NCI-H146 treated with DMSO at 0.1 percent for 48 hours (cell line): Measurements from ENCODE around the gene SRPK3.
"Not testable (repeated sequence)": the region's sequence is repeated elsewhere in the genome, so short reads cannot be mapped to it uniquely, and the experiment has no call there.

Experiments
- DNase-seq: peaks from one replicate; lab custom pipeline; 2025; ENCODE audit not compliant: unreplicated experiment; lab: John Stamatoyannopoulos, UW

Gene SRPK3

DNA sequence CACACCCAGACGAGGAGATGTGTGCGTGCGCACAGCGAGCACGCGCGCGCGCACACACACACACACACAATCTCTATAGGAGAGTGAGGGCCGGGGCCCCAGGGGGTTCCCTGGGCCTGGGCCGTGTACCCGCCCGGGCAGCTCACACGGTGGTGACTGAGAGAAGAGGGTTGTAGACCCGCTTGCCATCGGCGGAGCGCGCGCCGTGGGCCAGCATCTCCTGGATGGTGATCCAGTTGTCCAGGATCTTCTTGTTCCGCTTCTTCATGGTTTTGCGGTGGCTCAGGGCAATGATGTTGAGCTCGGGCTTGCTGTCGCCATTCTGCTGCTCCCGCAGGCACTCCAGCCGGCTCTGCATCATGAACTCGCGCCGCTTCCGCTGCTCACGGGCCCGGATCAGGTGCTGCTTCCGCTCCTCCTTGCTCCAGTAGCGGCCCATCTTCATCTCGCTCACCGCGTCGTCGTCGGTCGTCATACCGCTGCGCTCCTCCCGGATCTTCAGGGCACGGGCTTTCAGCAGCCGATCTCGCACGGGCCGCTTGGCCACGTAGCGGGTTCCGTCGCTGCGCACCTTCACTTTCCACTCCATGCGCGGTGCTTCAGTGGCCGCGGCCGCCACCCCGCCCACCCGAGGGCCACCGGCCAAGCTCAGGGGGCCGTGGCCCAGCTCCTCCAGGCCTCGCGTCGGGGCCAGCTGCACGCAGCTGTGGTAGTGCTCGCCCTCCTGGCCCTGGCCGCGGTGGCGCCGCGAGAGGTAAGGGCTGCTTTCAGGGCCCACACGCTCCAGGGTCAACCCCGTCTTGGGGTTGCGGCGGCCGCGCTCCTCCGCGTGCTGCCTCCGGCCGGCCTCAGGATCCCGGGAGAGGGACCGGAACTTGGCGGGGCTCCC lies 22.6 kb downstream of the SRPK3 start:
- no peak for DNase-seq

DNA sequence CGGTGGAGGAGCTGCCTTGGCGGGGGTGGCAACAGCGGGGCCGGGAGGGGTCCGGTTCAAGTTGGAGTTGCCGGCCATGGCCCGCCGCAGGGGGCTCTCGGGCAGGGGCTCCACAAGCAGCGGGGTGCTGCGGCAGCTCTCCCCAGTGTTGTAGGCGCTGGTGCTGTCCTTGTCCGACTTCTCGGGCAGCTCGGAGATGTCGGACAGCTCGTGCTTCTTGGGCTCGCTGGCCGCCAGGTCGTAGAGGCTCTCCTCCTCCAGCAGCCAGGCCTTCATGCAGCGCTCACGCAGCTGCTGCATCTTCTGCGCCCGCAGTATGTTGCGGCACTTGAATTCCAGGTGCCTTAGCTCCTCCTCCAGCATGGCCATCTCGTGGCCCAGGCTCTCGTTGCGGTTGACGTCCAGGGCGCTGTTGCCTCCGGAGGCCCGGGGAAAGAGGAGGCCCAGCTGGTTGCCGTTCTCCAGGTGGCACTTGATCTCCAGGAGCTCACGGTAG lies 23.3 kb downstream of the SRPK3 start:
- DNase-seq = no peak

DNA sequence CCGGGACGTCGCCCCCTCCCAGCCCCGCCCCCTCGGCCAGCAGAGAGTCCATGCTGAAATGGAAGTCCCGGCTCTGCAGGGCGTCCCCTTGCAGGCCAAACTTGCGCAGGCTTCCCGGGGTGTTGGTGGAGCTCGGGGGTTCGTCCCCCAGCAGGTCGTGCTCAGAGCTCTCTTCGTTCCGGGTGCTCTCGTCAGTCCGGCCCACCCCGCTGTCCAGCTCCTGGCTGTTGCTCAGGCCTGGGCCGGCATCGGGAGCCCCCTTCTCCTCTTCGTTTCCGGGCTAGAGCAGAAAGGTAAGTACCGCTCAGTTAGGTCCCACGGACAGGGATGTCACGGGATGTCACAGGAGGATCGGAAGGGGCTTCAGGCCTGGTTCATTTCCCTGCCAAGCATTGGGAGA lies 23.8 kb downstream of the SRPK3 start:
- DNase-seq = no peak

DNA sequence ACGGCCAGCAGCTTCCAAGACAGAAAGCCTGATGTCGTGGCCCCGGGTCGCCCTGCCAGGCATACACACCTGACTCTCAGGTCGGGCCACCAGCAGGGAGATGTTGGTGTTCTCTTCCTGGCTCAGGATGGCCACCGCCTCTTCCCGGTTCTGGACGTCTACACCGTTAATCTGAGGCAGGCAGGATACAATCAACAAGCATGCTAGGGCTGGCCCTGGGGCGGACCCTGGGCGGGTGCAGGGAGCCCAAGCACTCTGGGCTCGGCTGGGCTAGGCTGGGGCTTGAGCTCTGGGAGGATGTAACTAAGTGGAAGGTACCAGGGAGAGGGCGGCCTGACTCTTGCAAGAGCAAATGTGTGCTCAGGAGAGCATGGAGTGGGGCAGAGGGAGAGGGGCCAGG lies 24.6 kb downstream of the SRPK3 start:
- DNase-seq = no peak

DNA sequence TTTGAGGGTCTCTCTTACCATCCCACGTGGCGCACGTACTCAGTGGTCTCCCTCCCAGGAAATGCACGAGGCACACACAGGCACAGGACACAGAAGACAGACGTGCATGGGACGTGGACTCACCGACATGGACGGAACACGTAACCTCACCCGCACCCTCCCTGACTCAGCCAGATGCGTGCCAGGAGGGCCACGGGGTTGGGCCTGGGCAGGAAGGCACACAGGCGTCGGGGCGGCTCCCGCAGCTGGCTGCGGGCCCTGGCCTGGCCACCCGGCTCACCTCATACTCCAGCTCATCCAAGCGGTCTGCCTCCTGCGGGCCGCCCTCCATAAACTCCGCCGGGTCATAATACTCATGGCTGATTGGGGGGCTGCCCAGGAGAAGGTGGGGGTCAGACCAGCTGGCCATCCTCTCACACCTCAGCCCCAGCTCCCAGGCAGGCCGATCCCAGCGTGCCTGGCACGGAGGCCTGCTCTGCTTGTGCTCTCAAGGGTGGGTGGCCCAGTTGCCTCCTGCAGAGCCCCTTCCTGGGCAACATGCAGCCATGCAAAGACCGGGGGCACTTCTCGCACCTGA lies 26.2 kb downstream of the SRPK3 start:
- no peak for DNase-seq

DNA sequence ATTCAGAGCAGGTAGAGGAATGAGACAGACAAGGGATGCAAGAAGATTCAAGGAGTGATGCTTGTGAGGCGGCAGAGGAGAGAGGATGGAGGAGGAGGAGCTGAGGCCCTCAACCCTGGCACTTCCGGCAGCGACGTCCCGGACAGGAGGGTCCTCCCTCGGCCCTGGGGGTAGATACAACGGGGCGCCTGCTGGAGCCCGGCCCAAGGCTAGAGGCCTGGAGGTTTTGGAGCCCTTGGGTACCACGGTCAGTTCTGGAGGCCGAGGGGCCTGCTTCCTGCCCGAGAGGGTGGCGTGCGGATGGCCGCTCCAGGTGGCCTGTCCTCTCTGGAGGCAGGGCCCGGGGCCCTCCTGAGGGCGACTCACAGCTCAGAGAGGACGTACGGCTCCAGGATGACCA lies 27.1 kb downstream of the SRPK3 start:
- DNase-seq = no peak

DNA sequence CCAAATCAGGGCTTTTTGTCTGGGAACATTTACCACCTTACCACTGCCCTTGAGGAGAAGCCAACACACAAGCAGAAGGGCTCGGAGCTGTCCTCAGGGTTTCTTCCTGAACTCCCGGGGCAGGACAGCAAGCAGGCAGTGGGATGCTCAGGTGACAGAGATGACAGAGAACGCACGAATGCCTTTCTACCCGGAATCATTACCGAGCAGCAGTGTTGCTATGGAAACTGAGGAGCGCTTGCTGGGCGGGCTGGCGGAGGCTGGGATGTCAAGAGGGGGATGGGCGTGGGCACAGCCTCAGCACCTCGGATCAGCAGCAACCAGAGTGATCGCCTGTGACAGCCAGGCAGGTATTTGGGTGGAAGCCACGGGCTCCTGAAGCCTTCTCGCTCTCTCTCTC lies 31.4 kb downstream of the SRPK3 start:
- no peak for DNase-seq

DNA sequence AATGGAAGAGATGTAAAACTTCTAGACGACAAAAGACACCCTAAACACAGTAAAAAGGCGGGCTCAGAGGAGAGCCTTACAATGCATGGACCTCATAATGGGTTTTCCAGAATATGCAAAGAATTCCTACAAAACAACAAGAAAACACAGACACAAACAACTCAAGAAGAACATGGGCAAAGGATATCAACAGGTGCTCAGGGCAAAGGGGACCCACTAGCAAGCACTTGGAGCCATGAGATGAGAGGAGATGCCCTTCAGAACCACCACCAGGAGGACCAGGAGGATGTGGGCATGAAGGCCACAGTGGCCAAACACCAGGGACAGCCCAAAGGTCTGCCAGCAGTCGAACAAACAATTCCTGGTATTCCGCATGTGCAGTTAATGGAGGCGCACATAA lies 32.3 kb downstream of the SRPK3 start:
- no peak for DNase-seq

DNA sequence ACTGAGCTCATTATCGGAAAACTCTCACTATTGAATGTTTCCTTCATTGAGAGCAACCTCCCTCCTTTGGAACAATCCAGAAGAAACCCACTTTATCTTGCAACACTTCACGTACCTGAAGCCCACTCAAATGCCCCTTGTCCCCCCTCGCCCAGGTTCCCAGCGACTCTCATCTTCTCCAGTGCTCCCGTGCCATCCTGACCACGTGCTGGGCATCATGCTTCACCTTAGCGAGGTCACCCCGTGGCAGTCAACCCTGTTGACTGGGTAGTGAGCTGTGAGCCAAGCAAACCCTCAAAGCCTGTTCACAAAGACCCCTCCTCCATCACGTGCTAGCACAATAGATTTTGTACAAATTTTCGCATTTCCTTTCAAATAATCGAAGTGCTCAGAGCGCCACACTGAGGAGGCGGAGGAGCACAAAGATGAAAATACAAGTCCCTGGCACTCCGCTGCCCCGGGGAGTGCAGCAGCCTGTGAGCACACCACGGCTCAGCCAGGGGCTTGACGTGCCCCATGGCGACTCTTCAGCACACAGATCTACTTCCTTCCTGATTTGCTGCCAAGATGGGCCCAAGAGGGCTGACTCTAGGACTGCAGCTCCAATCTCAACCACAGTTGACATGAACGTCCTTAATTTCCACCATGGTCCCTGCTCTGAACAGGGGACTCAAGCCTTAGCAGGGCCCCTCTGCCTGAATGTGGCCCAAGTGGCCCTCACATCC lies 33.9 kb downstream of the SRPK3 start:
- no peak for DNase-seq

DNA sequence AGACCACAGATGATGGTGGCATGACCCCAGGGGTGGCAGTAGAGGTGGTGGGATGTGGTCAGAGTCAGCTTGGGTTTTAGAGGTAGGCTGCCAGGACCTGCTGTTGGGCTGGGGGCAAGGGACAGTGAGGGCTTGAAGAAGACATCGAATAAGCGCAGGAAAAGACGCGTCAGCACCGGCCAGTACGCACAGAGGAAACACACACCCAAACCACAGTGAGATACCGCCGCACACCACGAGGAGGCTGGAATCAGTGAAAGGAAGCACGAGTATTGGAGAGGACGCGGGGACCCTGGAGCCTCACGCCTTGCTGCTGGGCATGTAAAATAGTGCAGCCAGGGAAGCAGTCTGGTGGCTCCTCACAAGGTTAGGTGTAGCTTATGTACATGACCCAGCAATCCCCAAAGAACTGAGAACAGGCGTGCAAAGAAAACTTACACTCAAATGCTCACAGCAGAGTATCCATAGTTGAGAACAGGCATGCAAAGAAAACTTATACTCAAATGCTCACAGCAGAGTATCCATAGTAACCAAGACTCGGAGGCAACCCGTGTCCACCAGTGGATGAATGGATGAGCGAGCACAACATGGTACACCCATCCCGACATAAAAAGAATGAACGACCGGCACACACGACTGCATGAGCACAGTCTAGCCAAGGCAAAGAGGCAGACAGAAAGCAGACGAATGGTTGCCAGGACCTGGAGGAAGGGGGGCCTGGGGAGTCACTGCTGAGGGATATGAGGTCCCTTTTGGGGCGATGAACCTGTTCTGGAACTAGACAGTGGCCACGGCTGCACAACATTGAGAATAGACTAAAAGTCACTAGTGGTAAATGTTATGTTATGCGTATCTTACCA lies 36.2 kb downstream of the SRPK3 start:
- DNase-seq = no peak

DNA sequence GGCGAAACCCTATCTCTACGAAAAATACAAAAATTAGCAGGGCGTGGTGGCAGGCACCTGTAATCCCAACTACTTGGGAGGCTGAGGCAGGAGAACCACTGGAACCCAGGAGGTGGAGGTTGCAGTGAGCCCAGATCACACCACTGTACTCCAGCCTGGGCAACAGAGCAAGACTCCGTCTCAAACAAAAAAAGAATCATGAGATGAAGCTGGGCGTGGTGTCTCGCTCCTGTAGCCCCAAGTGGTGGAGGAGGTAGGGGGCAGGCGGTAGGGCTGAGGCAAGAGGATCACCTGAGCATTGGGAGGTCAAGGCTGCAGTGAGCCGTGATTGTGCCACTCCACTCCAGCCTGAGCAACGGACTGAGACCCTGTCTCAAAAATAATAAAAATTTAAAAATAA lies 37.2 kb downstream of the SRPK3 start:
- DNase-seq = not testable (repeated sequence)

DNA sequence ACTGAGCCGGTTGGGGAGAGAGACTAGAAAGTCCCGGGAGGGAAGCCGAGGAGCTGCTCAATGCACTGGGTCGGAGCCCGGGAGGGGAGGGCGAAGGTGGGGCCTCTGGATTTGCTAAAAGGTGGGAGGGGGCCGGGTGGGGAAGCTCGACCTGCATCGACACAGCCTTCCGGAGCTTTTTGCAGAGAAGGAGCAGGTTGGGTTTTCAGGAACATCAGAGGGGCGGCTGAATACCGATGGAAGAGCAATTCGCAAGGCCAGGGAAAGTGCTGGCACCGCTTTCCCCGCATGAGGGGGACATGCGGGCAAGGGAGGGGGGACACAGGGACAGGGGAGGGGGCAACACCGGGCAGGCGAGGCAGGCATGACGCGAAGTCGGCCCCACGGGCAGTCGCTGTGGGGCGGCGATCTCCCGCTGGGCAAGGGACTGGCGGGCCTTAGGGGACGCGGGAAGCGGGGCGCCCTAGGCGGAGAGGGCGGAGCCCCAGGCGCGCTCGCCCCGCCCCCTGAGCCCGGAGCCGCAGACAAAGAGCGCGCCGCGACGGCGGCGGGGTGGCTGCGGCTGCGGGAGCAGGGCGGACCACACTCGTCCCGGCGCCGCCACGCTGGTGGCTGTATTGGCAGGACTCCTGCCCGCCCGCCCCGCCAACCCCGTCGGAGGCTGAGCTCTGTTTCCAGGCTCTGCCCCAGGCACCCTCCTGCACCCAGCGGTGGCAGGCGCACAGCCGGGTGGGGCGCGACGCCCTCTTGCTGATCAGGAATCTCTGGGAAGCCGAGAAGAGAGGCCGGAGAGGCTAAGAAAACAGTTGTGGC lies 37.9 kb downstream of the SRPK3 start:
- DNase-seq = no peak

DNA sequence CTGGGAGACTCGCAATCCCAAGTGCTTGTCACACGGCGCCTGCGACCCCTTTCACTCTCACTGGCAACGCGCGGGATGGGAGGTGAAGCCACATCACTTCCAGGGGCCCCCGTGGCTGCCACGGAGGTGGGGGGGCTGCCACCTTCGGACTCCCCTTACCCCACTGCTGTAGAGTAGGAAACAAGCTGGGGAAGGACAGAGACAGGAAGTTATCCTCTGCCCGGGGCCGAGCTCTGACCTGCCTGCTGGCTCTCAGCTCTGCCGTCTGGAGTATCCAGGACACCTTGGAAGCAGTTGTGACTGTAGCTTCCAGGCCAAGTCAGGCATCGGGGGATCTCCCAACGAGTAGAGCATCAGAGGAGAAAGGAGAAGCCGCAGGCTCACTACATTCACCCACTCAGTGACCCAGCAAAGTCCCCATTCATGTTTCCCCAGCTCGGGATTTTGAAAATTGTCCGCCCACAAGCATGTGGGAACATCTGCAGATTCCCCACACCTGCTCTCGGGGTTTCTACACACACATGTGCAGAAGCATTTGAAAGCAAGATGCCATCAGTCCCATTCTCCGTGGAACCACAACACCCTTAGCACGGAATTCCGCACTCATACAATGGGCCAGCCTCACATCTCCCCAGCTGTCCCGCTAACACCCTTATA lies 38.7 kb downstream of the SRPK3 start:
- DNase-seq = no peak

DNA sequence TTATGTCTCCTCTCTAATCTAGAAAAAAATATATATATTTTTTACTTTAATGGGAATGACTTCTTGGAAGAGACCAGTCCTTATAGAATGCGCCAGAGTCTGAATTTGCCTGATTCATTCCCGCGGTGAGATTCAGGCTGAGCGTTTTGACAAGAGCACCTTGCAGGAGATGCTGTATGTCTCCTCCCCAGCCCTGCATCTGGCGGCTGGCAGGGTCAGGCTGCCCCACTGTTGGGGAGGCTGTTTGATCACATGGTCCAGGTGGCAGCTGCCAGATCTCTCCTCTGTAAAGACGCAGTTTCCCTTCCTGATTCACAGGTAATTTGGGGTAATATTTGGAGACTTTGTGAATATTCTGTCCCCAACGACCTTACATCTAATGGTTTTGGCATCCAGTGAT lies 39.8 kb downstream of the SRPK3 start:
- DNase-seq = no peak

DNA sequence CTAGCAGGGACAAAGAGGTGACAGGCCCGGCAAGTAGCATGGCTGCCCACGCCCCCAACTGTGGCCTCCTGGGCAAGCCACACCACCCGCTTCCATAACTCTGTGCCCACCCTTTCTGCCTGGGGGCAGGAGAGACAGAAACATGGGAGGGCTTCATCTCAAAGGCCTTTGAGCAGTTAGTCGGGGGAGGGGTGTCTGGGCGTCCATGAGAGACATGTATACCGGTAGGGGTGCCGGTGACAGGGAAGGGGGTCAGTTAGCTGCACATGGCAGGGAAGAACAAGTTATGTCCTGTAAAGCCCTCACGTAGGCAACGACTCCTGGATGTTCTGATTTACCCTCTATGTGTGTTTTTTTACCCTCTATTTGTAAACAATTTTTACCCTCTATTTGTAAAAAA lies 40.2 kb downstream of the SRPK3 start:
- no peak for DNase-seq

DNA sequence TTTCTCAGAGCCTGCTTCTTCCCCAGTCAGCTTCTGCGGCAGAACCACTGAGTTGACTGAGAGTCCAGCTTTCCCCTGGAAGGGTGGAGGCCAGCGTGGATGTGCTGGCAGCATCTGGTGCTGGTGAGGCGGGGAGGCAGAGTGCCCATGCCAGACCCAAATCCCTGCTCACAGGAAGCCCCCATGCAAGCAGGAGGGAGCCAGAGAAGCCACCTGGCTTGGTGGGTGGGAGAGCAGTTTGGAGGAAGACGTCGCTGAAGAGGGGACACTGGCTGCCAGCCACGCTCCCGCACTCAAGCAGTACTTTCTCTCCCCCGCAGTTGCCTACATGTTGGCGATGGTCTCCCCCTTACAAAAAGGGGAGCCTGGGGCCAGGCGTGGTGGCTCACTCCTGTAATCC lies 43.5 kb downstream of the SRPK3 start:
- DNase-seq = no peak

DNA sequence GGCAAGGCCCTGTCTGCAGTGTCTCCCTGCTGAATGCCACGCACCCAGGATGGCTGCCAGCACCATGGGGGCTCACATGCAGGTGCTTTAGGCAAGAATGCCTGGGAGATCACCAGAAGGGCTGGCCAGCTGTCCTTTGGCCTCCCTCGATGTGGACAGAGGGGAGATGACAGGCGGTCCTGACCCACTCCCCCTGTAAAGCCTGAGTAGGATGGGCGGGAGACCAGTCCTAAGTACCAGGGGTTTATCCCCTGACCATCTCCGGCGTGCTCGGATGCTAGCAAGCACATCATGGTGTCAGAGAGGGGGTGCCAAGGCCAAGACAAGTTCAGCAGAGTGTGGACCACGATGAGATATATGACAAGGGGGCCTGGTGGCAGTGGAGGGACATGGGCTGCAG lies 44.2 kb downstream of the SRPK3 start:
- DNase-seq = no peak

DNA sequence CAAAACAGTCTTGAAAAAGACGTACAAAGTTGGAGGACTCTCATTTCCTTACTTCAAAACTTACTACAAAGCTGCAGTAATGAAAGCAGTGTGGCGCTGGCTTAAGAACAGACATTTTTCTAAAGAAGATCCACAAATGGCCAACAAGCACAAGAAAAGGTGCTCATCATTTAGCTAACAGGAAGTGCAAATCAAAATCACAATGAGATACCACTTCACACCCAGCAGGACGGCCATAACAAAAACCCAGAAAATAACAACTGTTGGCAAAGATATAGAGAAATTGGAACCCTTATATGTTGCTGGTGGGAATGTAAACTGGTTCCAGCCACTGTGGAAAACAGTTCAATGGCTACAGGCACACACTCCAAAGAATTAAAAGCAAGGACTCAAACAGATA lies 46.2 kb downstream of the SRPK3 start:
- no peak for DNase-seq

DNA sequence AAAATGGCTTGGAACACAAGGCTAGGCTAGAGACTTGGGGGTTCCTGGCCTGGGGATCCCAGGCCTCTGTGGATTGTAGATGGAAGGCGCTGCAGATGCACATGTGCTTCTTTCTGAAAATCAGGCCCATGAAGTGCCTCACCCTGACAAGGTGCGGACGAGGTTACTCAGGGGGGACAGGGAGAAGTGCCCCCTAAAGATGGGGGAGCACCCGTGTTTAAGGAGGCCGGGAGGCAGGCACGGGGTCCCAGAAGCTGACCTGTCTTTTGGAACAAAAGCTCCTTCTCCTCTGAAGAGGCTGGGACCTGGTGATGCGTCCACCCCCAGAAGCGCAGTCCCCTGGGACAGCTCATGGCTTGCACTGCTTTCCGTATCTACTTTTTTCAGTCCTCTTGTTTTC lies 47.1 kb downstream of the SRPK3 start:
- no peak for DNase-seq

DNA sequence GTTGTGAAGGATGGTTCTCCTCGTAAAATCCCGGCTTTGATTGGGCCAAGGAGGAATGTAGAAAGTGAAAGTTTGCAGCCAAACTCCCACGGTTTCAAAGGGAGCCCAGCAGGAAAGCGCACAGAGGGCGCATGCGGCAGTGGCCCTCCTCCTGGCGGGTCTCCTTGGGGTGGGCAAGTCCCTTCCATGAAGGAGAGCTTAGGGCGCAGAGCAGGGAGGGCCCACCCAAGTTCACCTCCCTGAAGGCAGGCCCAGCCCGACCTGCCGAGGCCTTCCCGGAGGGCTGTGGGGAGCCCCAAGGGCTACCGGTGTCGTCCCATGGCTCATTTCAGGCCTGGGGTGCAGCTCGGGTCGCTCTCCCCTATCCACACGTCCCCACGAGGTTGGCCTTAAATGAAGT lies 47.5 kb downstream of the SRPK3 start:
- DNase-seq = no peak
